HCT116 (cell line): ENCODE data around the gene CTU2. TPM values are rescaled to one million over a fixed set of nuclear protein-coding genes. Genes with fewer than 3 reads are reported as not detected.

Experiments used
- ATAC-seq: fragments of 200-7000 bp; cut with Tn5 transposase; 2 replicates; pipeline ENCODE4 v1.9.1; 2020; ENCODE audit warnings: mild to moderate bottlenecking, moderate library complexity
- Bru-seq: library from RNA; stranded (reverse); fragments of 400-500 nt; gene quantifications from one replicate; lab custom pipeline; 2021; lab: Mats Ljungman, UMichigan
- BruChase-seq, 2 experiments: library from RNA; stranded (reverse); fragments of 400-500 nt; gene quantifications; one replicate each; lab custom pipeline; 2021; lab: Mats Ljungman, UMichigan
- BruUV-seq: library from RNA; stranded (reverse); fragments of 400-500 nt; replicated peaks from 2 replicates; lab custom pipeline; 2021; lab: Mats Ljungman, UMichigan
- CTCF ChIA-PET: fragments of 300-600 bp; sonication (Branson Sonifier 250); formaldehyde crosslinking; loops from one replicate; lab custom pipeline; 2021; ENCODE audit warnings: antibody characterized with exemption; lab: Charles Lee
- POLR2A ChIA-PET: fragments of 300-600, 350-600 bp; sonication (Branson Sonifier 250); formaldehyde crosslinking; loops from one replicate; lab custom pipeline; 2021; ENCODE audit warnings: antibody characterized with exemption; lab: Charles Lee
- RAD21 ChIA-PET, 2 experiments: fragments of 300-600 bp; sonication (Branson Sonifier 250); formaldehyde crosslinking; loops; one replicate each; lab custom pipeline; 2023; ENCODE audit warnings: low total read pairs in 2 of 2; ENCODE audit not compliant: uncharacterized antibody in 2 of 2, unreplicated experiment in 2 of 2, low non-redundant PET in 1 of 2; lab: Charles Lee
- DNase-seq: peaks from one replicate; pipeline ENCODE4 v3.0.0-alpha.2; 2010; ENCODE audit warnings: low read depth, low spot score
- H2AFZ ChIP-seq: fragments of 200-600 bp; shearing (Covaris generic), sonication (generic); 2 replicates; pipeline ENCODE4 v1.6.1; 2017; ENCODE audit warnings: low read depth, mixed run types, mixed read lengths, antibody characterized with exemption, low read length; ENCODE audit not compliant: poor library complexity, severe bottlenecking
- H3K27ac ChIP-seq: 2 replicates; pipeline ENCODE4 v1.5.1; 2012; ENCODE audit warnings: low read depth, low read length
- H3K27me3 ChIP-seq: fragments of 200-600 bp; sonication (generic); 2 replicates; pipeline ENCODE4 v1.6.1; 2016; ENCODE audit warnings: mixed run types, low read length, mixed read lengths; ENCODE audit not compliant: insufficient read depth
- H3K36me3 ChIP-seq, 2 experiments: fragments of 200-500 bp in 1 of 2; fragments of 200-600 bp in 1 of 2; sonication (Bioruptor generic) in 1 of 2; sonication (generic) in 1 of 2; 2 replicates each; pipeline versions ENCODE4 v1.5.1 to v1.6.1; 2014 to 2016; ENCODE audit warnings: low read length in 2 of 2, inconsistent platforms in 1 of 2, mixed read lengths in 1 of 2, mixed run types in 1 of 2; ENCODE audit not compliant: insufficient read depth in 2 of 2, control insufficient read depth in 1 of 2
- H3K4me1 ChIP-seq, 2 experiments: fragments of 200-600 bp in 1 of 2; sonication (generic) in 1 of 2; 2 replicates each; pipeline versions ENCODE4 v1.5.1 to v1.6.1; 2012 to 2017; ENCODE audit warnings: low read length in 2 of 2, inconsistent platforms in 1 of 2, mild to moderate bottlenecking in 1 of 2, mixed read lengths in 1 of 2, mixed run types in 1 of 2, moderate library complexity in 1 of 2; ENCODE audit not compliant: insufficient read depth in 2 of 2, control insufficient read depth in 1 of 2
- H3K4me2 ChIP-seq: fragments of 200-600 bp; sonication (generic); 2 replicates; pipeline ENCODE4 v1.6.1; 2017; ENCODE audit warnings: mixed run types, low read length, mixed read lengths
- H3K4me3 ChIP-seq, 2 experiments: fragments of 200-600 bp in 1 of 2; sonication (generic) in 1 of 2; replicated peaks in 1 of 2; 2 replicates each; pipeline ENCODE4 v1.5.1; 2011 to 2016; ENCODE audit warnings: low read length in 2 of 2, control low read depth in 1 of 2, low read depth in 1 of 2, mild to moderate bottlenecking in 1 of 2, mixed read lengths in 1 of 2, mixed run types in 1 of 2
- H3K79me2 ChIP-seq: fragments of 200-600 bp; sonication (generic); 2 replicates; pipeline ENCODE4 v1.6.1; 2017; ENCODE audit warnings: mild to moderate bottlenecking, mixed run types, low read length, moderate library complexity, mixed read lengths; ENCODE audit not compliant: insufficient read depth
- H3K9ac ChIP-seq: fragments of 200-600 bp; sonication (generic); 2 replicates; pipeline ENCODE4 v1.6.1; 2016; ENCODE audit warnings: low read length, mixed read lengths
- H3K9me2 ChIP-seq: fragments of 200-600 bp; sonication (generic), shearing (Covaris generic); 2 replicates; pipeline ENCODE4 v1.6.1; 2017; ENCODE audit warnings: mixed run types, mild to moderate bottlenecking, moderate library complexity; ENCODE audit not compliant: insufficient read depth
- H3K9me3 ChIP-seq, 2 experiments: fragments of 200-500 bp in 1 of 2; fragments of 200-600 bp in 1 of 2; sonication (Bioruptor generic) in 1 of 2; sonication (generic) in 1 of 2; 2 replicates each; pipeline ENCODE4 v1.6.1; 2014 to 2017; ENCODE audit warnings: low read length in 2 of 2, mixed read lengths in 2 of 2, inconsistent platforms in 1 of 2, low read depth in 1 of 2, mild to moderate bottlenecking in 1 of 2, mixed run types in 1 of 2, moderate library complexity in 1 of 2; ENCODE audit not compliant: control insufficient read depth in 1 of 2, insufficient read depth in 1 of 2
- H4K20me1 ChIP-seq: fragments of 200-600 bp; sonication (generic), shearing (Covaris generic); 2 replicates; pipeline ENCODE4 v1.6.1; 2017; ENCODE audit warnings: mixed run types, mild to moderate bottlenecking, moderate library complexity; ENCODE audit not compliant: insufficient read depth
- CEBPB ChIP-seq: IDR thresholded peaks from 2 replicates; pipeline ENCODE4 v1.6.1; 2012; ENCODE audit warnings: low read depth
- EGR1 ChIP-seq: IDR thresholded peaks from 2 replicates; pipeline ENCODE4 v1.6.1; 2012; ENCODE audit warnings: low read depth
- JUND ChIP-seq: IDR thresholded peaks from 2 replicates; pipeline ENCODE4 v1.6.1; 2012
- POLR2A ChIP-seq: IDR thresholded peaks from 2 replicates; pipeline ENCODE4 v1.7.0; 2011; ENCODE audit warnings: borderline replicate concordance; ENCODE audit not compliant: insufficient read depth, insufficient read length; ENCODE audit errors: extremely low read depth
- POLR2AphosphoS5 ChIP-seq: IDR thresholded peaks from 2 replicates; pipeline ENCODE4 v1.6.1; 2011; ENCODE audit warnings: mild to moderate bottlenecking, low read depth, low read length, moderate library complexity
- SIN3A ChIP-seq: IDR thresholded peaks from 2 replicates; pipeline ENCODE4 v1.6.1; 2012; ENCODE audit warnings: low read depth
- SRF ChIP-seq: IDR thresholded peaks from 2 replicates; pipeline ENCODE4 v1.6.1; 2012; ENCODE audit warnings: low read depth
- TCF7L2 ChIP-seq: IDR thresholded peaks from 2 replicates; pipeline ENCODE4 v1.7.0; 2011; ENCODE audit warnings: borderline replicate concordance, inconsistent platforms; ENCODE audit not compliant: insufficient read depth, insufficient read length; ENCODE audit errors: extremely low read depth
- YY1 ChIP-seq: IDR thresholded peaks from 2 replicates; pipeline ENCODE4 v1.6.1; 2011; ENCODE audit warnings: low read length, low read depth, moderate library complexity, mild to moderate bottlenecking; ENCODE audit not compliant: insufficient replicate concordance; ENCODE audit errors: extremely low read depth
- ZBTB33 ChIP-seq: IDR thresholded peaks from 2 replicates; pipeline ENCODE4 v1.6.1; 2011; ENCODE audit warnings: mild to moderate bottlenecking, low read length, moderate library complexity; ENCODE audit not compliant: insufficient replicate concordance; ENCODE audit errors: extremely low read depth
- ZFX ChIP-seq: fragments of 450-650 bp; IDR thresholded peaks from 2 replicates; pipeline ENCODE4 v1.6.1; 2017
- intact Hi-C: fragments of 100-400 bp; cut with micrococcal nuclease; formaldehyde crosslinking; loops from 2 replicates; pipeline ENCODE4 v1.10.0; 2022
- long read RNA-seq: library from polyadenylated mRNA; unstranded; transcript quantifications from one replicate; pipeline ENCODE4 v2.0.0, GENCODE V29; 2021; ENCODE audit not compliant: unreplicated experiment
- polyA plus RNA-seq: library from polyadenylated mRNA; unstranded; fragments of >200 nt; gene quantifications from 2 replicates; pipeline ENCODE4 v1.2.1, GENCODE V29; 2012; ENCODE audit warnings: missing spikeins
- total RNA-seq: library from RNA; stranded (reverse); gene quantifications from one replicate; pipeline ENCODE4 v1.2.1, GENCODE V29; 2021; ENCODE audit not compliant: unreplicated experiment
- TF ChIP-seq, protein P1 (sequence below): IDR thresholded peaks from 2 replicates; pipeline ENCODE4 v1.6.1; 2012

The CTU2 gene
- total RNA-seq (71.3 TPM), Bru-seq, nascent RNA (percentile 54 among the genes with signal in this experiment), BruChase-seq, experiment 1, labeled RNA remaining after a 6-hour chase (percentile 80 among the genes with signal in this experiment), BruChase-seq, experiment 2, labeled RNA remaining after a 2-hour chase (percentile 65 among the genes with signal in this experiment)
- polyA plus RNA-seq, result 40.4 and 63.0 TPM in 2 replicates
- long read RNA-seq, transcript CTU2-202 (15 exons, 1,751 nt), result major isoform, 66 of 107 reads
- long read RNA-seq, partial matches to known transcripts, result 15 of 107 reads
- long read RNA-seq, other reads (novel, unspliced or antisense), result 24 of 107 reads

DNA sequence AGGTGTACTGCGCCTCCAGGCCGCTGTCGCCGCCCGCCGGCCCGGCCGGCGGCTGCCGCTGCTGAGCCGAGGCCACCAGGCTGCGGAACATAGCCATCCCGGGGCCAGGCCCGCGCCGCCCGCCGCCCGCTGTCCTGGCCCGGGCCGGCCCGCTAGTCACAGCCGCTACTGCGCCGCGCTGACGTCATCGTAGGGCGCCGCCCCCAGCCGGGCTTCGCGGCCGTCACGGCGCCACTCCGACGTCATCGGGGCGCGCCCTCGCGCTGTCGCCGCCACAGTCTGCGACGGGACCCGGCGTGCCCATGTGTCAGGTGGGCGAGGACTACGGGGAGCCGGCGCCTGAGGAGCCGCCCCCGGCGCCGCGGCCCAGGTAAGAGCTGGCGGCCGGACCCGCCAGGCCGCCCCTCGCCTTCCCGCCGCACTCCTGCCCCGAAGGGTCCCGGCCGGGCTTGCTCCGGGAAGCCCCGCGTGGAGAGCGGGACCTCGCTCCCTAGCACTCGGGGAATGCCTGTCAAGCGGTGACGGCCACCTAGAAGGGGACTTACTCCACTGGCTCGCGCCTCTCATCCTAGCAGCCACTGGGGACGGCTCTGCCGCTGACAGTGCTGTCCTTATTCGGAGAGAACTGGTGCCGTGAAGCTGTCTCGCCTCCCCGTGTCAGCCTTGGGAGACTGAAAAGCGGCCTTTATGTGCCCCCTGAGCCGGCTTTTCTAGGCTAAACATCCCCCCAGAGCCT lies at the start of gene CTU2, which contains the start of gene RNF166:
Gene CTU2, plus strand, starts transcription at position 275 of the 736 bp plus-strand sequence. Its CDS starts 28 bp downstream, at position 303.
Gene RNF166, minus strand, starts transcription at position 180 of the 736 bp plus-strand sequence. Its CDS starts 83 bp downstream, at position 97.
- H3K4me3 ChIP-seq, result peak within 1 kb of the TSS; percentile 85 to 100
- H3K9me2 ChIP-seq, result no peaks in the 10 kb centered on the region
- intact Hi-C loops, result no loop called here
- no peak within 1 kb of the TSS for H2AFZ ChIP-seq
- DNase-seq (peak; percentile 83), ATAC-seq (peak; percentile 84)
- BruUV-seq, result no TSS peak
- POLR2A ChIA-PET, result no interaction called here
- peak within 1 kb of the TSS; percentile 76 for H3K9ac ChIP-seq
- H4K20me1 ChIP-seq, result no peaks in the 10 kb centered on the region
- H3K79me2 ChIP-seq, result peaks cover 54% of the 10 kb centered on the region
- H3K4me1 ChIP-seq, result peaks cover 17 to 19% of the 10 kb centered on the region in 2 experiments
- no peaks in the 10 kb centered on the region for H3K27me3 ChIP-seq
- 0 out of 4 replicates have a peak, but pooled peaks cover 2 to 5% of the 10 kb centered on the region in 2 experiments for H3K36me3 ChIP-seq
- H3K9me3 ChIP-seq, result no peaks in the 10 kb centered on the region
- RAD21 ChIA-PET, result no interaction called here
- CTCF ChIA-PET, result interaction anchor here (1.8 kb wide), 1 partner anchor 31 kb away, joined by 9 read pairs; no protein-coding TSS in a partner anchor
- peak within 1 kb of the TSS; percentile 84 for H3K4me2 ChIP-seq
- TF ChIP-seq YY1 (peak; percentile 88), ZBTB33 (peak; percentile 61), POLR2AphosphoS5 (peak; percentile 94), TCF7L2 (peak; percentile 60), ZFX (peak; percentile 97; the same call in 1 of the 2 replicates), SRF (peak; percentile 99), EGR1 (no peak), JUND (no peak), SIN3A (peak; percentile 100), POLR2A (peak; percentile 53), CEBPB (no peak)
- TF ChIP-seq, protein P1, sequence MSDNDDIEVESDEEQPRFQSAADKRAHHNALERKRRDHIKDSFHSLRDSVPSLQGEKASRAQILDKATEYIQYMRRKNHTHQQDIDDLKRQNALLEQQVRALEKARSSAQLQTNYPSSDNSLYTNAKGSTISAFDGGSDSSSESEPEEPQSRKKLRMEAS, result peak; percentile 99
- peak within 1 kb of the TSS; percentile 73 for H3K27ac ChIP-seq
